NCI-H774 (cell line): ENCODE measurements around the gene TTC23L.
"Not testable (repeated sequence)": the region's sequence is repeated elsewhere in the genome, so short reads cannot be mapped to it uniquely, and the experiment has no call there.

Source experiments
- DNase-seq: peaks from one replicate; lab custom pipeline; 2025; lab: John Stamatoyannopoulos, UW

Gene TTC23L

GRCh38 chr5:34876275-34876674 is 37.3 kb downstream of the TTC23L start:
- no peak for DNase-seq

GRCh38 chr5:34881246-34881645 is 42.3 kb downstream of the TTC23L start:
- no peak for DNase-seq

- DNase-seq = no peak
Measured at GRCh38 chr5:34886392-34887119, 47.6 kb downstream of the TTC23L start.

GRCh38 chr5:34889394-34889793 is 50.4 kb downstream of the TTC23L start:
- no peak for DNase-seq

GRCh38 chr5:34891981-34892380 is 53.0 kb downstream of the TTC23L start:
- DNase-seq = no peak

- no peak for DNase-seq
Measured at GRCh38 chr5:34892414-34892813, 53.5 kb downstream of the TTC23L start.

GRCh38 chr5:34894716-34895115 is 55.8 kb downstream of the TTC23L start:
- DNase-seq = no peak

GRCh38 chr5:34895641-34896419 is 56.9 kb downstream of the TTC23L start:
- no peak for DNase-seq

GRCh38 chr5:34897646-34898045 is 58.7 kb downstream of the TTC23L start:
- DNase-seq = no peak

GRCh38 chr5:34898258-34898895 is 59.4 kb downstream of the TTC23L start:
- DNase-seq = peak; percentile 73

GRCh38 chr5:34899066-34899465 is 60.1 kb downstream of the TTC23L start:
- DNase-seq = no peak

GRCh38 chr5:34900652-34901051 is 61.7 kb downstream of the TTC23L start:
- DNase-seq = no peak

GRCh38 chr5:34903260-34903659 is 64.3 kb downstream of the TTC23L start:
- no peak for DNase-seq

GRCh38 chr5:34905564-34905963 is 66.6 kb downstream of the TTC23L start:
- no peak for DNase-seq

GRCh38 chr5:34913072-34913471 is 74.1 kb downstream of the TTC23L start:
- no peak for DNase-seq

- DNase-seq = no peak
Measured at GRCh38 chr5:34914671-34915138, 75.7 kb downstream of the TTC23L start.

GRCh38 chr5:34915139-34915855 is 76.3 kb downstream of the TTC23L start, which contains the start of the genes BRIX1 and RAD1:
Gene BRIX1, plus strand, starts transcription at chr5:34915711. Its CDS starts 28 bp downstream, at chr5:34915739.
Gene RAD1, minus strand, starts transcription at chr5:34915504. Its CDS starts 612 bp downstream, at chr5:34914892.
- DNase-seq = peak; percentile 99

GRCh38 chr5:34915856-34916192 is 76.9 kb downstream of the TTC23L start:
- no peak for DNase-seq

- no peak for DNase-seq
Measured at GRCh38 chr5:34916518-34916917, 77.6 kb downstream of the TTC23L start.

GRCh38 chr5:34918025-34918424 is 79.1 kb downstream of the TTC23L start:
- DNase-seq = no peak

- no peak for DNase-seq
Measured at GRCh38 chr5:34919077-34919476, 80.1 kb downstream of the TTC23L start.

- DNase-seq = not testable (repeated sequence)
Measured at GRCh38 chr5:34923256-34923655, 84.3 kb downstream of the TTC23L start.
